GM19099 (cell line): ENCODE measurements around the gene WDR89.

Experiments
- POLR2A ChIP-seq: IDR thresholded peaks from 3 replicates; pipeline ENCODE4 v1.6.1; 2011; ENCODE audit warnings: low read depth; ENCODE audit not compliant: insufficient read length; ENCODE audit errors: extremely low read depth

The WDR89 gene

DNA sequence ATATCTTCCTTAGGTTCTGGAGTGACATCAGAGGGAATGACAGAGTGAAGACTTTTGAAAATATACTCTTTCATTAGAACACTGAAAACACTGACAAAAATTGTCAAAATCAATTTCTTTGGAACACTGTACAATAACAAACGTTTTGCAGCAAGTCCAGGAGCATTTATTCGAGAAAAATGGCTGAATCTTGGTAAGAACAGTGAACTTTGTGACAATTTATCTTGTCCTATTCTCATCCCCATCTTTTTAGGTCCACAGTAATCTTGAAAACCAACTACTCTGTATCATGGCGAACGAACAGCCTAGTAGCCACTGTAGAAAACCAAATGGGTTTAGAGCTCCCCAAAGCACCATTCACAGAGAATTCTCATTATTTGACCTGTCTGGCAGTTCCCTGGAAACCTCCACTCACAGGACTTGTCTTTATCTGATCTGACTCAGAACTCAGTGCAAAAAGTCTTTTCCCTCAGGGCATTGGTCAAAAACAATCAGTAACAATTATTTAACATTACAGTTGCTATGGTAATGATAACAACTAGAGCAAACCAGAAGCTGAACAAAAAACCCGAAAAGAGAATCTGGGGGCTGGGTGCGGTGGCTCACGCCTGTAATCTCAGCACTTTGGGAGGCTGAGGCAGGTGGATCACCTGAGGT is 78.2 kb downstream of the WDR89 start:
- no peak for TF ChIP-seq POLR2A

GRCh38 chr14:63562405-63562804 is 79.3 kb downstream of the WDR89 start:
- TF ChIP-seq POLR2A = no peak

DNA sequence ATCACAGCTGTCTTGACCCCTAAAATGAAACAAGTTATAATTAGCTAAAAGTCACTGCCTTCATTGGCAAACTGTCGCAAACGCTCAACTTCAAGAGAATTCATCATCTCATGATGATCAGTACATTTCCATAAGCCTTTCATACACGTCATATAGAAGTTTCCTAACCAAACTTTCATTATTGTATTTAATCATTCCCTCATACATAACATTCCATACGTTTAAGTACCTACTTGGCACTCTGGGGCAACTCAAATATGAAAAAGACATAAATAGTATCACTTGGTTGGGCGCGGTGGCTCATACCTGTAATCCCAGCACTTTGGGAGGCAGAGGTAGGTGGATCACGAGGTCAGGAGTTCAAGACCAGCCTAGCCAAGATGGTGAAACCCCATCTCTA is 86.1 kb downstream of the WDR89 start:
- no peak for TF ChIP-seq POLR2A

DNA sequence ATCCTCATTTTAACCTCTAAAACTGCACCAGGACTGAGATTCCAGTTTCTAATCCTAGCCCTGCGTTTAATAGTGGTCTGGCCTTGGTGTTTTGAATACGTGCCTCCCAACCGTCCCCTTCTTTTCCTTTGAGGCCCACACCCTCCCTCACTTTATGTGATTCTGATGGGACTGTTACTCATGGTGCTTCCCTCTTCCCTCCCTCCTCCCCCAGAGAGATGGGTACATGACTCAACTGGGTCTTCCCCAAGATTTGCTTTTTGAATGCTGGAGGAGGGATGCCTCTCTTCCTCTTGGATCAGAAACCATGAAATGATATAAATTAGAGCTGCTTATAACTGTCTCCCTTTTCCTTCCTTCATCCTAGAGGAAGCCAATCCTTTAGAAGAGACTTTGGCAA is 90.3 kb downstream of the WDR89 start:
- TF ChIP-seq POLR2A = no peak

GRCh38 chr14:63547798-63548335 is 93.8 kb downstream of the WDR89 start:
- TF ChIP-seq POLR2A = no peak
